HEK293 (cell line): ENCODE data around the gene KCNQ1.

Experiments used
- CTCF ChIA-PET: fragments of 350-600 bp; formaldehyde crosslinking; extraction: SDS; loops from one replicate; lab custom pipeline; 2021; ENCODE audit warnings: antibody characterized with exemption; lab: Yijun Ruan, JAX
- POLR2A ChIA-PET: fragments of 300-600 bp; formaldehyde crosslinking; extraction: SDS; loops from one replicate; lab custom pipeline; 2020; ENCODE audit warnings: antibody characterized with exemption, inconsistent platforms; lab: Yijun Ruan, JAX
- H3K27ac ChIP-seq: fragments of 200-500 bp; sonication (Bioruptor generic); 2 replicates; pipeline ENCODE4 v1.5.1; 2014; ENCODE audit warnings: low read depth, low read length, control low read depth, inconsistent platforms; ENCODE audit errors: extremely low read depth
- H3K36me3 ChIP-seq, 2 experiments: fragments of 200-500 bp in 1 of 2; sonication (Bioruptor generic) in 1 of 2; 1 replicate in 1 of 2; 2 replicates in 1 of 2; pipeline ENCODE4 v1.5.1; 2014 to 2017; ENCODE audit warnings: inconsistent platforms in 2 of 2, low read length in 2 of 2; ENCODE audit not compliant: control insufficient read depth in 2 of 2, insufficient read depth in 1 of 2
- H3K4me1 ChIP-seq: fragments of 200-500 bp; sonication (Bioruptor generic); 2 replicates; pipeline ENCODE4 v1.5.1; 2014; ENCODE audit warnings: mild to moderate bottlenecking, low read length, inconsistent platforms; ENCODE audit not compliant: control insufficient read depth, insufficient read depth
- H3K4me3 ChIP-seq: 2 replicates; pipeline ENCODE4 v1.5.1; 2011; ENCODE audit warnings: low read depth, mild to moderate bottlenecking, control low read depth, low read length, moderate library complexity
- H3K9me3 ChIP-seq: fragments of 200-500 bp; sonication (Bioruptor generic); 2 replicates; pipeline ENCODE4 v1.5.1; 2014; ENCODE audit warnings: low read depth, low read length, inconsistent platforms; ENCODE audit not compliant: control insufficient read depth, insufficient read depth
- HOXA7 ChIP-seq: sonication (generic); formaldehyde crosslinking; IDR thresholded peaks from 2 replicates; pipeline ENCODE4 v1.8.1; 2022; ENCODE audit warnings: missing genetic modification reagents, borderline replicate concordance
- SCRT1 ChIP-seq: fragments of 450-650 bp; formaldehyde crosslinking; IDR thresholded peaks from 2 replicates; pipeline ENCODE4 v1.5.1; 2016; ENCODE audit warnings: missing biosample characterization, missing genetic modification characterization, borderline replicate concordance
- ZIC2 ChIP-seq: fragments of 450-650 bp; formaldehyde crosslinking; IDR thresholded peaks from 2 replicates; pipeline ENCODE4 v1.5.1; 2016; ENCODE audit warnings: missing biosample characterization, missing genetic modification characterization
- ZNF148 ChIP-seq: fragments of 450-650 bp; formaldehyde crosslinking; IDR thresholded peaks from 2 replicates; pipeline ENCODE4 v1.5.0; 2017; ENCODE audit warnings: missing biosample characterization, missing genetic modification characterization, borderline replicate concordance
- ZNF174 ChIP-seq: fragments of 450-650 bp; formaldehyde crosslinking; IDR thresholded peaks from 2 replicates; pipeline ENCODE4 v1.5.0; 2017; ENCODE audit warnings: missing biosample characterization, mild to moderate bottlenecking, missing genetic modification characterization
- ZNF2 ChIP-seq: fragments of 450-650 bp; formaldehyde crosslinking; IDR thresholded peaks from 2 replicates; pipeline ENCODE4 v1.5.1; 2016; ENCODE audit warnings: missing biosample characterization, missing genetic modification characterization
- ZNF221 ChIP-seq: fragments of 450-650 bp; formaldehyde crosslinking; IDR thresholded peaks from 2 replicates; pipeline ENCODE4 v1.5.1; 2017; ENCODE audit warnings: missing biosample characterization, missing genetic modification characterization, borderline replicate concordance
- ZNF24 ChIP-seq: fragments of 450-650 bp; formaldehyde crosslinking; IDR thresholded peaks from 2 replicates; pipeline ENCODE4 v1.5.1; 2016; ENCODE audit warnings: missing biosample characterization, missing genetic modification characterization
- ZNF311 ChIP-seq: fragments of 450-650 bp; formaldehyde crosslinking; IDR thresholded peaks from 2 replicates; pipeline ENCODE4 v1.5.1; 2017; ENCODE audit warnings: missing biosample characterization, missing genetic modification characterization, borderline replicate concordance
- ZNF433 ChIP-seq: fragments of 450-650 bp; formaldehyde crosslinking; IDR thresholded peaks from 2 replicates; pipeline ENCODE4 v1.5.1; 2016; ENCODE audit warnings: missing biosample characterization, missing genetic modification characterization, low read depth
- ZNF548 ChIP-seq: fragments of 450-650 bp; formaldehyde crosslinking; IDR thresholded peaks from 2 replicates; pipeline ENCODE4 v1.5.1; 2016; ENCODE audit warnings: missing biosample characterization, missing genetic modification characterization
- TF ChIP-seq, protein P1 (sequence below): fragments of 450-650 bp; formaldehyde crosslinking; IDR thresholded peaks from 2 replicates; pipeline ENCODE4 v1.5.1; 2016; ENCODE audit warnings: missing biosample characterization, missing genetic modification characterization
- TF ChIP-seq, protein P2 (sequence below): fragments of 450-650 bp; formaldehyde crosslinking; IDR thresholded peaks from 2 replicates; pipeline ENCODE4 v1.5.1; 2016; ENCODE audit warnings: missing biosample characterization, missing genetic modification characterization
- TF ChIP-seq, protein P3 (sequence below): fragments of 450-650 bp; formaldehyde crosslinking; IDR thresholded peaks from 2 replicates; pipeline ENCODE4; 2016; ENCODE audit warnings: missing biosample characterization, missing genetic modification characterization

The KCNQ1 gene

DNA sequence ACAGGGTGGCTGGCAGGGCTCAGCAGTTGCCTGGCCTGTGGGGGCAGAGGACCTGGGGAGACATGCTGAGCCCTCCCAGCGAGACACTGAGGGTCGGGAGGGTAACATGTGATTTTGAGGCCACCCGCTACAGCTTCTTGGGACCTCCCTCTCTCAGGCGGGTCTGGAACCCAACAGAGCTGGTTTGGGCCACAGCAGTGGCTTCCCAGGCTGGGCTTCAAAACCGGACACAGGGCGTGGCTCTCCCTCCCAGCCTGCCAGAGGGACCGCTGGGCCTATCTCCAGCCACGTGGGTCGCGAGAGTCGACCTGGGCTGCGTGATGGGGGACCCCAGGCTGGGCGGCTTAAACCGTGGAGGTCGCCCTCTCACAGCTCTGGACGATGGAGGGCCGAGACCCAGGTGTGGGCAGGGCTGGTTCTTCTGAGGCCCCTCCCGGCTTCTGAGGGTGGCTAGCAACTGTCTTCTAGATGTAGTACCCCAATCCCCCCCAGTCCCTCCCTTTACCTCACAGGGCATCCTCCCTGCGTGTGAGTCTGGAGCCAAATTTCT, 91.7 kb downstream of the KCNQ1 start:
- ChIA-PET CTCF (interaction anchor here (7.0 kb wide), 1 partner anchor 352 kb away, joined by 456 read pairs; the partner anchor contains the start of gene CDKN1C), POLR2A (interaction anchor here (0.5 kb wide), 1 partner anchor 356 kb away, joined by 3 read pairs; no protein-coding TSS in a partner anchor)
- H3K4me3 ChIP-seq = no peak overlapping the region
- no peak for TF ChIP-seq ZNF174 (tag by site-specific recombination)
- TF ChIP-seq ZNF221 (tag by site-specific recombination) = no peak
- TF ChIP-seq ZNF311 (tag by site-specific recombination) = no peak
- peak; percentile 85 for TF ChIP-seq ZIC2 (tag by site-specific recombination)
- no peaks in the 10 kb centered on the region for H3K36me3 ChIP-seq
- H3K27ac ChIP-seq = no peak overlapping the region
- H3K4me1 ChIP-seq = no peaks in the 10 kb centered on the region
- H3K9me3 ChIP-seq = no peaks in the 10 kb centered on the region

DNA sequence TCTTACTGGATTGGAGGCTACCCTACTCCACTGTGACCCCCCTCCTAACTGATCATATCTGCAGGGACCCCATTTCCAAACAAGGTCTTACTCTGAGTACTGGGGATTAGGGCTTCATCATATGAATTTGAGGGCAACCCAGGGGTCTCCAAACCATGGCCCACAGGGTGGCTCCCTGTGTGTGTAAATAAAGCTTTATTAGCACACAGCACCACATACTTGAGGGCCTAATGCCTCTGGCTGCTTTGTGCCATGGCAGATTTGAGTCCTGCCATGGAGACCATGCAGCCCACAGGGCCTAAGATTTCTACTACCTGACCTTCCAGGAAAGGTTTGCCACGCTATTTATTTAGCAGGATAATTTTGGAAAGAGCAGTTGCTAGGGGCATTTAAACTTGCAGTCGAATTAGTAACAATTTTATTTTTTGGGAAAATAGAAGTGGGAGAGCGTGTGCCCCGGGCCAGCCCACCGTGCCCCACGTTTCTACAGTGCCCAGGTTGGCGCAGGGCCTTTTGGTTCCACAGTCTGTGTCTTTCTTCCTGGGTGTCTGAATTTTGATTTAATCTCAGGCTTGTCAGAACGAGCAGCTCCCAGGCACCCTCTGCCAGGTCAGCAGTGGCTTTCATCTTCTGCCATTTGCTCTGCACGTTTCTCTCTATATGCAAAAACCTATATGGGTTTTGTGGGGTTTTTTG, 92.3 kb downstream of the KCNQ1 start:
- no peak overlapping the region for H3K27ac ChIP-seq
- ChIA-PET POLR2A (interaction anchor here (0.5 kb wide), 1 partner anchor 355 kb away, joined by 3 read pairs; no protein-coding TSS in a partner anchor), CTCF (interaction anchor here (1.8 to 7.0 kb wide), 2 partner anchors 351 to 352 kb away, joined by 8 to 456 read pairs; partner anchors contain the start of gene CDKN1C)
- no peak overlapping the region for H3K4me3 ChIP-seq
- H3K36me3 ChIP-seq = no peaks in the 10 kb centered on the region
- no peaks in the 10 kb centered on the region for H3K9me3 ChIP-seq
- H3K4me1 ChIP-seq = no peaks in the 10 kb centered on the region
- TF ChIP-seq, protein P1, sequence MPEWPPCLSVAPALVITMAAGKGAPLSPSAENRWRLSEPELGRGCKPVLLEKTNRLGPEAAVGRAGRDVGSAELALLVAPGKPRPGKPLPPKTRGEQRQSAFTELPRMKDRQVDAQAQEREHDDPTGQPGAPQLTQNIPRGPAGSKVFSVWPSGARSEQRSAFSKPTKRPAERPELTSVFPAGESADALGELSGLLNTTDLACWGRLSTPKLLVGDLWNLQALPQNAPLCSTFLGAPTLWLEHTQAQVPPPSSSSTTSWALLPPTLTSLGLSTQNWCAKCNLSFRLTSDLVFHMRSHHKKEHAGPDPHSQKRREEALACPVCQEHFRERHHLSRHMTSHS = no peak
- TF ChIP-seq ZNF148 (tag by site-specific recombination) = no peak
- TF ChIP-seq, protein P2, sequence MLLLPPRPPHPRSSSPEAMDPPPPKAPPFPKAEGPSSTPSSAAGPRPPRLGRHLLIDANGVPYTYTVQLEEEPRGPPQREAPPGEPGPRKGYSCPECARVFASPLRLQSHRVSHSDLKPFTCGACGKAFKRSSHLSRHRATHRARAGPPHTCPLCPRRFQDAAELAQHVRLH (tag by site-specific recombination) = no peak
- TF ChIP-seq ZNF2 (tag by site-specific recombination) = no peak
- TF ChIP-seq, protein P3, sequence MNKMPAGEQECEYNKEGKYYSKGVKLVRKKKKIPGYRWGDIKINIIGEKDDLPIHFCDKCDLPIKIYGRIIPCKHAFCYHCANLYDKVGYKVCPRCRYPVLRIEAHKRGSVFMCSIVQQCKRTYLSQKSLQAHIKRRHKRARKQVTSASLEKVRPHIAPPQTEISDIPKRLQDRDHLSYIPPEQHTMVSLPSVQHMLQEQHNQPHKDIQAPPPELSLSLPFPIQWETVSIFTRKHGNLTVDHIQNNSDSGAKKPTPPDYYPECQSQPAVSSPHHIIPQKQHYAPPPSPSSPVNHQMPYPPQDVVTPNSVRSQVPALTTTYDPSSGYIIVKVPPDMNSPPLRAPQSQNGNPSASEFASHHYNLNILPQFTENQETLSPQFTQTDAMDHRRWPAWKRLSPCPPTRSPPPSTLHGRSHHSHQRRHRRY (tag by site-specific recombination) = no peak
- no peak for TF ChIP-seq ZNF433 (tag by site-specific recombination)
- TF ChIP-seq HOXA7 (CRISPR knock-in tag) = no peak
- no peak for TF ChIP-seq ZNF548 (tag by site-specific recombination)
- TF ChIP-seq SCRT1 = no peak
- TF ChIP-seq ZNF24 = no peak
